HCT116 (cell line): ENCODE data around the gene RIT2. TPM values are rescaled to one million over a fixed set of nuclear protein-coding genes. Genes with fewer than 3 reads are reported as not detected.

ENCODE experiments used
- ATAC-seq: fragments of 200-7000 bp; cut with Tn5 transposase; 2 replicates; pipeline ENCODE4 v1.9.1; 2020; ENCODE audit warnings: mild to moderate bottlenecking, moderate library complexity
- BruUV-seq: library from RNA; stranded (reverse); fragments of 400-500 nt; replicated peaks from 2 replicates; lab custom pipeline; 2021; lab: Mats Ljungman, UMichigan
- CTCF ChIA-PET: fragments of 300-600 bp; sonication (Branson Sonifier 250); formaldehyde crosslinking; loops from one replicate; lab custom pipeline; 2021; ENCODE audit warnings: antibody characterized with exemption; lab: Charles Lee
- POLR2A ChIA-PET: fragments of 300-600, 350-600 bp; sonication (Branson Sonifier 250); formaldehyde crosslinking; loops from one replicate; lab custom pipeline; 2021; ENCODE audit warnings: antibody characterized with exemption; lab: Charles Lee
- RAD21 ChIA-PET, 2 experiments: fragments of 300-600 bp; sonication (Branson Sonifier 250); formaldehyde crosslinking; loops; one replicate each; lab custom pipeline; 2023; ENCODE audit warnings: low total read pairs in 2 of 2; ENCODE audit not compliant: uncharacterized antibody in 2 of 2, unreplicated experiment in 2 of 2, low non-redundant PET in 1 of 2; lab: Charles Lee
- DNase-seq: peaks from one replicate; pipeline ENCODE4 v3.0.0-alpha.2; 2010; ENCODE audit warnings: low read depth, low spot score
- H2AFZ ChIP-seq: fragments of 200-600 bp; shearing (Covaris generic), sonication (generic); 2 replicates; pipeline ENCODE4 v1.6.1; 2017; ENCODE audit warnings: low read depth, mixed run types, mixed read lengths, antibody characterized with exemption, low read length; ENCODE audit not compliant: poor library complexity, severe bottlenecking
- H3K27ac ChIP-seq: 2 replicates; pipeline ENCODE4 v1.5.1; 2012; ENCODE audit warnings: low read depth, low read length
- H3K27me3 ChIP-seq: fragments of 200-600 bp; sonication (generic); 2 replicates; pipeline ENCODE4 v1.6.1; 2016; ENCODE audit warnings: mixed run types, low read length, mixed read lengths; ENCODE audit not compliant: insufficient read depth
- H3K36me3 ChIP-seq, 2 experiments: fragments of 200-500 bp in 1 of 2; fragments of 200-600 bp in 1 of 2; sonication (Bioruptor generic) in 1 of 2; sonication (generic) in 1 of 2; 2 replicates each; pipeline versions ENCODE4 v1.5.1 to v1.6.1; 2014 to 2016; ENCODE audit warnings: low read length in 2 of 2, inconsistent platforms in 1 of 2, mixed read lengths in 1 of 2, mixed run types in 1 of 2; ENCODE audit not compliant: insufficient read depth in 2 of 2, control insufficient read depth in 1 of 2
- H3K4me1 ChIP-seq, 2 experiments: fragments of 200-600 bp in 1 of 2; sonication (generic) in 1 of 2; 2 replicates each; pipeline versions ENCODE4 v1.5.1 to v1.6.1; 2012 to 2017; ENCODE audit warnings: low read length in 2 of 2, inconsistent platforms in 1 of 2, mild to moderate bottlenecking in 1 of 2, mixed read lengths in 1 of 2, mixed run types in 1 of 2, moderate library complexity in 1 of 2; ENCODE audit not compliant: insufficient read depth in 2 of 2, control insufficient read depth in 1 of 2
- H3K4me2 ChIP-seq: fragments of 200-600 bp; sonication (generic); 2 replicates; pipeline ENCODE4 v1.6.1; 2017; ENCODE audit warnings: mixed run types, low read length, mixed read lengths
- H3K4me3 ChIP-seq, 2 experiments: fragments of 200-600 bp in 1 of 2; sonication (generic) in 1 of 2; replicated peaks in 1 of 2; 2 replicates each; pipeline ENCODE4 v1.5.1; 2011 to 2016; ENCODE audit warnings: low read length in 2 of 2, control low read depth in 1 of 2, low read depth in 1 of 2, mild to moderate bottlenecking in 1 of 2, mixed read lengths in 1 of 2, mixed run types in 1 of 2
- H3K79me2 ChIP-seq: fragments of 200-600 bp; sonication (generic); 2 replicates; pipeline ENCODE4 v1.6.1; 2017; ENCODE audit warnings: mild to moderate bottlenecking, mixed run types, low read length, moderate library complexity, mixed read lengths; ENCODE audit not compliant: insufficient read depth
- H3K9ac ChIP-seq: fragments of 200-600 bp; sonication (generic); 2 replicates; pipeline ENCODE4 v1.6.1; 2016; ENCODE audit warnings: low read length, mixed read lengths
- H3K9me2 ChIP-seq: fragments of 200-600 bp; sonication (generic), shearing (Covaris generic); 2 replicates; pipeline ENCODE4 v1.6.1; 2017; ENCODE audit warnings: mixed run types, mild to moderate bottlenecking, moderate library complexity; ENCODE audit not compliant: insufficient read depth
- H3K9me3 ChIP-seq, 2 experiments: fragments of 200-500 bp in 1 of 2; fragments of 200-600 bp in 1 of 2; sonication (Bioruptor generic) in 1 of 2; sonication (generic) in 1 of 2; 2 replicates each; pipeline ENCODE4 v1.6.1; 2014 to 2017; ENCODE audit warnings: low read length in 2 of 2, mixed read lengths in 2 of 2, inconsistent platforms in 1 of 2, low read depth in 1 of 2, mild to moderate bottlenecking in 1 of 2, mixed run types in 1 of 2, moderate library complexity in 1 of 2; ENCODE audit not compliant: control insufficient read depth in 1 of 2, insufficient read depth in 1 of 2
- H4K20me1 ChIP-seq: fragments of 200-600 bp; sonication (generic), shearing (Covaris generic); 2 replicates; pipeline ENCODE4 v1.6.1; 2017; ENCODE audit warnings: mixed run types, mild to moderate bottlenecking, moderate library complexity; ENCODE audit not compliant: insufficient read depth
- CBX3 ChIP-seq: IDR thresholded peaks from 2 replicates; pipeline ENCODE4 v1.6.1; 2012; ENCODE audit warnings: low read depth
- CEBPB ChIP-seq: IDR thresholded peaks from 2 replicates; pipeline ENCODE4 v1.6.1; 2012; ENCODE audit warnings: low read depth
- EGR1 ChIP-seq: IDR thresholded peaks from 2 replicates; pipeline ENCODE4 v1.6.1; 2012; ENCODE audit warnings: low read depth
- EZH2 ChIP-seq: fragments of 200-600 bp; sonication (generic); IDR thresholded peaks from 2 replicates; pipeline ENCODE4 v1.6.1; 2017; ENCODE audit warnings: antibody characterized with exemption, mixed run types
- EZH2phosphoT487 ChIP-seq: fragments of 200-600 bp; IDR thresholded peaks from 2 replicates; pipeline ENCODE4 v1.6.1; 2018; ENCODE audit warnings: antibody characterized with exemption, borderline replicate concordance
- JUND ChIP-seq: IDR thresholded peaks from 2 replicates; pipeline ENCODE4 v1.6.1; 2012
- POLR2AphosphoS5 ChIP-seq: IDR thresholded peaks from 2 replicates; pipeline ENCODE4 v1.6.1; 2011; ENCODE audit warnings: mild to moderate bottlenecking, low read depth, low read length, moderate library complexity
- RAD21 ChIP-seq: IDR thresholded peaks from 2 replicates; pipeline ENCODE4 v1.6.1; 2012; ENCODE audit warnings: low read depth, mild to moderate bottlenecking
- SIN3A ChIP-seq: IDR thresholded peaks from 2 replicates; pipeline ENCODE4 v1.6.1; 2012; ENCODE audit warnings: low read depth
- SP1 ChIP-seq: IDR thresholded peaks from 2 replicates; pipeline ENCODE4 v1.6.1; 2012; ENCODE audit warnings: low read depth
- SRF ChIP-seq: IDR thresholded peaks from 2 replicates; pipeline ENCODE4 v1.6.1; 2012; ENCODE audit warnings: low read depth
- TCF7L2 ChIP-seq: IDR thresholded peaks from 2 replicates; pipeline ENCODE4 v1.7.0; 2011; ENCODE audit warnings: borderline replicate concordance, inconsistent platforms; ENCODE audit not compliant: insufficient read depth, insufficient read length; ENCODE audit errors: extremely low read depth
- YY1 ChIP-seq: IDR thresholded peaks from 2 replicates; pipeline ENCODE4 v1.6.1; 2011; ENCODE audit warnings: low read length, low read depth, moderate library complexity, mild to moderate bottlenecking; ENCODE audit not compliant: insufficient replicate concordance; ENCODE audit errors: extremely low read depth
- ZFX ChIP-seq: fragments of 450-650 bp; IDR thresholded peaks from 2 replicates; pipeline ENCODE4 v1.6.1; 2017
- ZNF274 ChIP-seq: fragments of 200-500 bp; sonication (Bioruptor generic); IDR thresholded peaks from 2 replicates; pipeline ENCODE4 v1.6.1; 2014; ENCODE audit warnings: mild to moderate bottlenecking, low read depth, low read length, inconsistent platforms
- intact Hi-C: fragments of 100-400 bp; cut with micrococcal nuclease; formaldehyde crosslinking; loops from 2 replicates; pipeline ENCODE4 v1.10.0; 2022
- total RNA-seq: library from RNA; stranded (reverse); gene quantifications from one replicate; pipeline ENCODE4 v1.2.1, GENCODE V29; 2021; ENCODE audit not compliant: unreplicated experiment
- TF ChIP-seq, protein P1 (sequence below): IDR thresholded peaks from 2 replicates; pipeline ENCODE4 v1.6.1; 2012
- TF ChIP-seq, protein P2 (sequence below): IDR thresholded peaks from 2 replicates; pipeline ENCODE4 v1.6.1; 2012
- TF ChIP-seq, protein P3 (sequence below): IDR thresholded peaks from 2 replicates; pipeline ENCODE4 v1.6.1; 2012; ENCODE audit warnings: low read depth
- TF ChIP-seq, protein P4 (sequence below): IDR thresholded peaks from 2 replicates; pipeline ENCODE4 v1.6.1; 2011; ENCODE audit warnings: mild to moderate bottlenecking, low read length, moderate library complexity; ENCODE audit not compliant: insufficient replicate concordance; ENCODE audit errors: extremely low read depth

The RIT2 gene
- total RNA-seq, 1 experiment from 2014 or later: not detected

DNA sequence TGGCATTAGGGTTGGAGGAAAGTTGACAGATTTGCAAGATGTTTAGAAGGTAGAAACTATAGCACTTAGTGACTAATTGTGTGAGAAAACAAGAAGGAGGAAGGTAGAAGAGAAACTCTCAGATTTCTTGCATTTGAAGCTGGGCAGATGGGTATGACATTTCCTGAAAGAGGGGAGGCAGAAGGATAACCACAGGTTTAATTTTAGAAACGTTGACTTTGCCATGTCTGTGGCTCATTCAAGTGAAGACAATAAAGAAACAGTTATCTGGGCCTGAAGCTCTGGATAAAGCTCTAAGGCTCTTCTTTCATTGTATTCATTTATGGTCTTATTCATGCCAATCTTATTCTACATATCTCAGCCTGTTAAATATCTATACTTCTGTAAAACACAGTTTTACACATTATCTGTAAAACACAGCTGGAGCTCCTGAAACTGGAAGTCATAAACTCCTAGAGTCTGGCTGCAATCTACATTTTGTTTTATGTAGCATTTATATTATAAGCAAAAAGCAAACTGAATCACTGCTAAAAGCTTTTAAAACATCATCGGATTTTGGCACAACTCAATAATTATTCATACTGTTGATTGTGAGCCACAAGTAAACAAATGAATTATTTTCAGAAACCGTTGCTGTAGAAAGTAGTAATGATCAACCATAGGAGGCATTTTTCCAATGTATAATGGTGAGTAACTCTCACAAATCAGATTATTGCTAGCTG, 138.5 kb downstream of the RIT2 start:
- Histone ChIP-seq H2AFZ (no peak overlapping the region), H3K4me2 (no peak overlapping the region), H3K4me1 (no peaks in the 10 kb centered on the region), H3K27ac (no peak overlapping the region), H3K4me3 (no peak overlapping the region), H3K79me2 (no peaks in the 10 kb centered on the region), H3K9me2 (no peaks in the 10 kb centered on the region), H3K27me3 (no peaks in the 10 kb centered on the region), H4K20me1 (no peaks in the 10 kb centered on the region), H3K9ac (no peak overlapping the region), H3K36me3 (no peaks in the 10 kb centered on the region; a peak in 1 of 4 replicates), H3K9me3 (peaks cover 5 to 33% of the 10 kb centered on the region in 2 experiments; a peak in 2 of 4 replicates)
- no peak for DNase-seq
- CTCF ChIA-PET: no interaction called here
- TF ChIP-seq, protein P1, sequence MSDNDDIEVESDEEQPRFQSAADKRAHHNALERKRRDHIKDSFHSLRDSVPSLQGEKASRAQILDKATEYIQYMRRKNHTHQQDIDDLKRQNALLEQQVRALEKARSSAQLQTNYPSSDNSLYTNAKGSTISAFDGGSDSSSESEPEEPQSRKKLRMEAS: no peak
- TF ChIP-seq, protein P2, sequence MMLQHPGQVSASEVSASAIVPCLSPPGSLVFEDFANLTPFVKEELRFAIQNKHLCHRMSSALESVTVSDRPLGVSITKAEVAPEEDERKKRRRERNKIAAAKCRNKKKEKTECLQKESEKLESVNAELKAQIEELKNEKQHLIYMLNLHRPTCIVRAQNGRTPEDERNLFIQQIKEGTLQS: no peak
- TF ChIP-seq EGR1 (no peak), SP1 (no peak), JUND (no peak), SRF (no peak), RAD21 (no peak), TCF7L2 (no peak), SIN3A (no peak), EZH2phosphoT487 (no peak), ZFX (no peak), EZH2 (no peak), ZNF274 (no peak), POLR2AphosphoS5 (no peak), YY1 (no peak), CBX3 (no peak), CEBPB (no peak)
- TF ChIP-seq, protein P3, sequence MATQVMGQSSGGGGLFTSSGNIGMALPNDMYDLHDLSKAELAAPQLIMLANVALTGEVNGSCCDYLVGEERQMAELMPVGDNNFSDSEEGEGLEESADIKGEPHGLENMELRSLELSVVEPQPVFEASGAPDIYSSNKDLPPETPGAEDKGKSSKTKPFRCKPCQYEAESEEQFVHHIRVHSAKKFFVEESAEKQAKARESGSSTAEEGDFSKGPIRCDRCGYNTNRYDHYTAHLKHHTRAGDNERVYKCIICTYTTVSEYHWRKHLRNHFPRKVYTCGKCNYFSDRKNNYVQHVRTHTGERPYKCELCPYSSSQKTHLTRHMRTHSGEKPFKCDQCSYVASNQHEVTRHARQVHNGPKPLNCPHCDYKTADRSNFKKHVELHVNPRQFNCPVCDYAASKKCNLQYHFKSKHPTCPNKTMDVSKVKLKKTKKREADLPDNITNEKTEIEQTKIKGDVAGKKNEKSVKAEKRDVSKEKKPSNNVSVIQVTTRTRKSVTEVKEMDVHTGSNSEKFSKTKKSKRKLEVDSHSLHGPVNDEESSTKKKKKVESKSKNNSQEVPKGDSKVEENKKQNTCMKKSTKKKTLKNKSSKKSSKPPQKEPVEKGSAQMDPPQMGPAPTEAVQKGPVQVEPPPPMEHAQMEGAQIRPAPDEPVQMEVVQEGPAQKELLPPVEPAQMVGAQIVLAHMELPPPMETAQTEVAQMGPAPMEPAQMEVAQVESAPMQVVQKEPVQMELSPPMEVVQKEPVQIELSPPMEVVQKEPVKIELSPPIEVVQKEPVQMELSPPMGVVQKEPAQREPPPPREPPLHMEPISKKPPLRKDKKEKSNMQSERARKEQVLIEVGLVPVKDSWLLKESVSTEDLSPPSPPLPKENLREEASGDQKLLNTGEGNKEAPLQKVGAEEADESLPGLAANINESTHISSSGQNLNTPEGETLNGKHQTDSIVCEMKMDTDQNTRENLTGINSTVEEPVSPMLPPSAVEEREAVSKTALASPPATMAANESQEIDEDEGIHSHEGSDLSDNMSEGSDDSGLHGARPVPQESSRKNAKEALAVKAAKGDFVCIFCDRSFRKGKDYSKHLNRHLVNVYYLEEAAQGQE: no peak
- TF ChIP-seq, protein P4, sequence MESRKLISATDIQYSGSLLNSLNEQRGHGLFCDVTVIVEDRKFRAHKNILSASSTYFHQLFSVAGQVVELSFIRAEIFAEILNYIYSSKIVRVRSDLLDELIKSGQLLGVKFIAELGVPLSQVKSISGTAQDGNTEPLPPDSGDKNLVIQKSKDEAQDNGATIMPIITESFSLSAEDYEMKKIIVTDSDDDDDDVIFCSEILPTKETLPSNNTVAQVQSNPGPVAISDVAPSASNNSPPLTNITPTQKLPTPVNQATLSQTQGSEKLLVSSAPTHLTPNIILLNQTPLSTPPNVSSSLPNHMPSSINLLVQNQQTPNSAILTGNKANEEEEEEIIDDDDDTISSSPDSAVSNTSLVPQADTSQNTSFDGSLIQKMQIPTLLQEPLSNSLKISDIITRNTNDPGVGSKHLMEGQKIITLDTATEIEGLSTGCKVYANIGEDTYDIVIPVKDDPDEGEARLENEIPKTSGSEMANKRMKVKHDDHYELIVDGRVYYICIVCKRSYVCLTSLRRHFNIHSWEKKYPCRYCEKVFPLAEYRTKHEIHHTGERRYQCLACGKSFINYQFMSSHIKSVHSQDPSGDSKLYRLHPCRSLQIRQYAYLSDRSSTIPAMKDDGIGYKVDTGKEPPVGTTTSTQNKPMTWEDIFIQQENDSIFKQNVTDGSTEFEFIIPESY: no peak
- POLR2A ChIA-PET: no interaction called here
- BruUV-seq: no TSS peak
- intact Hi-C loops: no loop called here
- RAD21 ChIA-PET: no interaction called here
- ATAC-seq: no peak
